Endothelial cell of umbilical vein (primary cell): ENCODE measurements around the gene PGBD5. TPM values are rescaled to one million over a fixed set of nuclear protein-coding genes. Genes with fewer than 3 reads are reported as not detected.

Experiments
- BruUV-seq: library from RNA; stranded (reverse); fragments of 400-500 nt; replicated peaks from 2 replicates; lab custom pipeline; 2021; lab: Mats Ljungman, UMichigan
- CTCF ChIA-PET: fragments of 300-600, 350-600 bp; sonication (Branson Sonifier 250); formaldehyde crosslinking; loops from one replicate; lab custom pipeline; 2021; ENCODE audit warnings: antibody characterized with exemption, inconsistent platforms; lab: Charles Lee
- POLR2A ChIA-PET: fragments of 300-600, 350-600 bp; sonication (Branson Sonifier 250); formaldehyde crosslinking; loops from one replicate; lab custom pipeline; 2021; ENCODE audit warnings: antibody characterized with exemption, inconsistent platforms; lab: Charles Lee
- DNase-seq: peaks from one replicate; pipeline ENCODE4 v3.0.0-alpha.2; 2011; ENCODE audit warnings: low read depth, low spot score
- FAIRE-seq: peaks from 2 replicates; lab custom pipeline; 2011; peaks lifted over from hg19 to GRCh38; lab: Jason Lieb, UNC
- H2AFZ ChIP-seq: 2 replicates; pipeline ENCODE4 v1.6.0; 2012; ENCODE audit warnings: low read depth, low read length, control low read depth, inconsistent platforms
- H3K27ac ChIP-seq: 2 replicates; pipeline ENCODE4 v1.5.1; 2011; ENCODE audit warnings: low read depth, mild to moderate bottlenecking, control low read depth, low read length, moderate library complexity; ENCODE audit not compliant: insufficient read depth
- H3K27me3 ChIP-seq, 2 experiments: 2 replicates each; pipeline versions ENCODE4 v1.6.0 to v1.6.1; 2011; ENCODE audit warnings: low read length in 2 of 2, mixed read lengths in 1 of 2; ENCODE audit not compliant: control insufficient read depth in 2 of 2, insufficient read depth in 2 of 2
- H3K36me3 ChIP-seq, 2 experiments: 2 replicates in 1 of 2; 3 replicates in 1 of 2; pipeline ENCODE4 v1.5.1; 2011; ENCODE audit warnings: low read length in 2 of 2, mild to moderate bottlenecking in 1 of 2, moderate library complexity in 1 of 2; ENCODE audit not compliant: control insufficient read depth in 2 of 2, insufficient read depth in 2 of 2; ENCODE audit errors: extremely low read depth in 1 of 2
- H3K4me1 ChIP-seq: 3 replicates; pipeline ENCODE4 v1.5.1; 2011; ENCODE audit warnings: mild to moderate bottlenecking, low read length; ENCODE audit not compliant: control insufficient read depth, insufficient read depth; ENCODE audit errors: extremely low read depth
- H3K4me2 ChIP-seq: 2 replicates; pipeline ENCODE4 v1.6.1; 2011; ENCODE audit warnings: low read length, control low read depth, mixed read lengths; ENCODE audit not compliant: insufficient read depth
- H3K4me3 ChIP-seq, 3 experiments: fragments of 200-600 bp in 1 of 3; sonication (generic), shearing (Covaris generic) in 1 of 3; replicated peaks in 1 of 3; 2 replicates each; pipeline ENCODE4 v1.5.1; 2011 to 2016; ENCODE audit warnings: control low read depth in 3 of 3, low read length in 3 of 3, mild to moderate bottlenecking in 2 of 3, inconsistent platforms in 1 of 3, low read depth in 1 of 3, moderate library complexity in 1 of 3; ENCODE audit not compliant: insufficient read depth in 1 of 3
- H3K79me2 ChIP-seq: 2 replicates; pipeline ENCODE4 v1.6.0; 2012; ENCODE audit warnings: low read length, inconsistent platforms; ENCODE audit not compliant: control insufficient read depth, insufficient read depth
- H3K9ac ChIP-seq: replicated peaks from 2 replicates; pipeline ENCODE3; 2011; ENCODE audit warnings: low read length, control low read depth; ENCODE audit not compliant: insufficient read depth; ENCODE audit errors: extremely low read depth
- H3K9me1 ChIP-seq: replicated peaks from 3 replicates; pipeline ENCODE4 v1.6.0; 2011; ENCODE audit warnings: mild to moderate bottlenecking, low read length; ENCODE audit not compliant: control insufficient read depth, insufficient read depth; ENCODE audit errors: extremely low read depth
- H3K9me3 ChIP-seq: replicated peaks from 2 replicates; pipeline ENCODE4 v1.5.1; 2012; ENCODE audit warnings: low read length, inconsistent platforms; ENCODE audit not compliant: control insufficient read depth, insufficient read depth
- H4K20me1 ChIP-seq: replicated peaks from 2 replicates; pipeline ENCODE3; 2011; ENCODE audit warnings: mild to moderate bottlenecking, low read length; ENCODE audit not compliant: control insufficient read depth, insufficient read depth; ENCODE audit errors: extremely low read depth
- EZH2 ChIP-seq: IDR thresholded peaks from 2 replicates; pipeline ENCODE4 v1.6.1; 2012; ENCODE audit warnings: borderline replicate concordance, low read depth, mild to moderate bottlenecking, moderate library complexity, low read length, inconsistent platforms; ENCODE audit not compliant: severe bottlenecking
- FOS ChIP-seq: IDR thresholded peaks from 2 replicates; pipeline ENCODE4 v1.6.1; 2011; ENCODE audit warnings: mild to moderate bottlenecking, low read length, moderate library complexity, borderline replicate concordance; ENCODE audit not compliant: insufficient read depth
- GATA2 ChIP-seq: IDR thresholded peaks from 2 replicates; pipeline ENCODE4 v1.7.0; 2011; ENCODE audit warnings: low read depth, mild to moderate bottlenecking, moderate library complexity, mixed read lengths, low read length; ENCODE audit not compliant: insufficient read length, insufficient read depth
- JUN ChIP-seq: IDR thresholded peaks from 2 replicates; pipeline ENCODE4 v1.6.1; 2011; ENCODE audit warnings: borderline replicate concordance, low read depth; ENCODE audit not compliant: insufficient read length, insufficient read depth
- MYC ChIP-seq: IDR thresholded peaks from one replicate; pipeline ENCODE4 v1.6.1; 2011; ENCODE audit warnings: mild to moderate bottlenecking, low read depth, low read length
- POLR2A ChIP-seq: IDR thresholded peaks from 2 replicates; pipeline ENCODE4 v1.6.1; 2012; ENCODE audit warnings: low read depth, mild to moderate bottlenecking, control low read depth, low read length
- dilution Hi-C: fragments of 300-500 bp; cut with MboI; formaldehyde crosslinking; loops from one replicate; pipeline ENCODE4 v1.15.0; 2019; ENCODE audit warnings: low sequenced_read_pairs; ENCODE audit not compliant: extremely low pct_ligation_motif_present
- intact Hi-C: fragments of 100-400 bp; cut with micrococcal nuclease; formaldehyde crosslinking; loops from one replicate; pipeline ENCODE4 v1.10.0; 2022
- polyA plus RNA-seq, 4 experiments: library from polyadenylated mRNA; depleted of rRNA in 3 of 4; stranded (reverse) in 3 of 4; unstranded in 1 of 4; fragments of >200 nt; gene quantifications; 2 replicates each; pipeline versions ENCODE4 v1.2.1 to v1.2.3, GENCODE V29; 2011 to 2012; ENCODE audit warnings: missing spikeins in 1 of 4
- total RNA-seq: library from RNA; stranded (reverse); gene quantifications from 2 replicates; pipeline ENCODE4 v1.2.3, GENCODE V29; 2021
- TF ChIP-seq, protein P1 (sequence below), 2 donors: IDR thresholded peaks; 1 replicate in 1 of 2; 2 replicates in 1 of 2; pipeline ENCODE4 v1.5.1; 2011; ENCODE audit warnings: low read length in 2 of 2, mild to moderate bottlenecking in 2 of 2, moderate library complexity in 2 of 2, control low read depth in 1 of 2, inconsistent platforms in 1 of 2, low read depth in 1 of 2; ENCODE audit not compliant: insufficient read depth in 1 of 2; ENCODE audit errors: extremely low read depth in 1 of 2

Gene PGBD5
- total and polyA plus RNA-seq, 2 donors (not counting 3 experiments of a cell fraction or from before 2014, with no cell fraction given) = 0.03 TPM; not detected in 1

DNA sequence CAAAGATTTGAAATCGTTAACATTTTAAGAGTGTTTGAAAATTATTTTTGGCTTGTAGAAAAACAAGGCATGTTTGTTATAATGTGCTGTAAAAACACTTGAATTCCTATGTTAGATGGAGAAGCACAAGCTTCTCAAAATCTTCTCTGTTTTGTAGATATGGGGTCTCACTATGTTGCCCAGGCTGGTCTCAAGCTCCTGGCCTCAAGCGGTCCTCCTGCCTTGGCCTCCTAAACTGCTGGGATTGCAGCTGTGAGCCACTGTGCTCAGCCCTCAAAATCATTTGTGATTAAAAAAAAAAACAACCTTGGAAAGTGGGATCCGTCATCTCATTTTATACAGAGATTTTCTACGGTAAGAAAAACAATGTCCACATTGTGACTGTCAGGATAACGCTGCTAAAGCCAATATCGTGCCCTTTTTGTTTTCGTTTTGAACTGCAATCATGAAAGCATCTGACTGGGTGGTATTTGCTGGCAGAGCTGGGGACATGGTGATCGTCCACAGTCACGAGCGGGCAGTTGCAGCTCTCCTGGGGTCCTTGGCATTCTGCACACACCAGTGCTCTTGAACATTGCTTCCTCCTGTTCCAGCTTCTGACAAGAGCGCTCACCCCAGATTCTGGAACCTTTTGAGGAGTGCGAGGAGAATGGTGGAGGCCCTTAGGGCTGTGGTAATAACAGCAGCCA, 112.5 kb downstream of the PGBD5 start:
- Histone ChIP-seq H2AFZ (no peak overlapping the region), H3K36me3 (no peaks in the 10 kb centered on the region), H3K4me1 (no peaks in the 10 kb centered on the region), H3K27ac (no peak overlapping the region), H3K9me3 (no peaks in the 10 kb centered on the region), H3K4me3 (no peak overlapping the region), H3K9ac (no peak overlapping the region), H4K20me1 (no peaks in the 10 kb centered on the region), H3K9me1 (no peaks in the 10 kb centered on the region), H3K4me2 (no peak overlapping the region), H3K79me2 (no peaks in the 10 kb centered on the region), H3K27me3 (no peaks in the 10 kb centered on the region)
- FAIRE-seq (no peak), DNase-seq (no peak)
- intact Hi-C loops (loop anchor here (10.0 kb wide), 2 partner anchors 419 to 469 kb away; no protein-coding TSS in a partner anchor), dilution Hi-C loops (no loop called here)
- POLR2A ChIA-PET = interaction anchor here (0.7 kb wide), 1 partner anchor 755 kb away, joined by 3 read pairs; the partner anchor contains the start of gene ABCB10
- no TSS peak for BruUV-seq
- TF ChIP-seq GATA2 = no peak
- no peak for TF ChIP-seq JUN
- no peak for TF ChIP-seq FOS
- TF ChIP-seq EZH2 = no peak
- CTCF ChIA-PET = interaction anchor here (1.4 to 1.5 kb wide), 2 partner anchors 657 to 755 kb away, joined by 3 read pairs; partner anchors contain the start of gene ABCB10

DNA sequence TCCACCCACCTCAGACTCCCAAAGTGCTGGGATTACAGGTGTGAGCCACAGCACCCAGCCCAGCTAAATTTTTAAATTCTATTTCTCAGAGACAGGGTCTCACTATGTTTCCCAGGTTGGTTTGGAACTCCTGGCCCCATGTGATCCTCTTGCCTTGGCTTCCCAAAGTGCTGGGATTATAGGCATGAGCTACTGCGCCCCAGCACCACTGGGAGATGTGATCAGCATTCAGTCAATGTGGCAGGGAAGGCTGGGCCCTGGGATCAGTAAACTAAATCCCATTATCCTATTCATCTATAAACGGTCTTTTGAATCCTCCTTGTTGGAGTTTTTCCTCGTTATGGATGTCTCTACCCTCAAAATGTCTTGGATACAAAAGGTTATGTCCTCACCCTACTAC, 113.5 kb downstream of the PGBD5 start:
- peaks cover 8% of the 10 kb centered on the region for H3K4me1 ChIP-seq
- intact Hi-C loops = loop anchor here (10.0 kb wide), 2 partner anchors 418 to 468 kb away; no protein-coding TSS in a partner anchor
- BruUV-seq = no TSS peak
- no peaks in the 10 kb centered on the region for H3K79me2 ChIP-seq
- H3K4me2 ChIP-seq = no peak overlapping the region
- no peak overlapping the region for H3K9ac ChIP-seq
- ChIA-PET CTCF (interaction anchor here (0.8 to 5.2 kb wide), 3 partner anchors 597 to 1054 kb away, joined by 3 to 51 read pairs (median 10); no protein-coding TSS in a partner anchor), POLR2A (no interaction called here)
- FAIRE-seq = no peak
- dilution Hi-C loops = no loop called here
- no peaks in the 10 kb centered on the region for H3K9me1 ChIP-seq
- no peak overlapping the region for H3K4me3 ChIP-seq
- no peak for DNase-seq
- no peaks in the 10 kb centered on the region for H3K9me3 ChIP-seq
- no peaks in the 10 kb centered on the region for H3K36me3 ChIP-seq
- no peaks in the 10 kb centered on the region for H3K27me3 ChIP-seq
- H4K20me1 ChIP-seq = no peaks in the 10 kb centered on the region
- no peak overlapping the region for H3K27ac ChIP-seq
- TF ChIP-seq POLR2A = no peak
- no peak for TF ChIP-seq JUN
- TF ChIP-seq, protein P1, sequence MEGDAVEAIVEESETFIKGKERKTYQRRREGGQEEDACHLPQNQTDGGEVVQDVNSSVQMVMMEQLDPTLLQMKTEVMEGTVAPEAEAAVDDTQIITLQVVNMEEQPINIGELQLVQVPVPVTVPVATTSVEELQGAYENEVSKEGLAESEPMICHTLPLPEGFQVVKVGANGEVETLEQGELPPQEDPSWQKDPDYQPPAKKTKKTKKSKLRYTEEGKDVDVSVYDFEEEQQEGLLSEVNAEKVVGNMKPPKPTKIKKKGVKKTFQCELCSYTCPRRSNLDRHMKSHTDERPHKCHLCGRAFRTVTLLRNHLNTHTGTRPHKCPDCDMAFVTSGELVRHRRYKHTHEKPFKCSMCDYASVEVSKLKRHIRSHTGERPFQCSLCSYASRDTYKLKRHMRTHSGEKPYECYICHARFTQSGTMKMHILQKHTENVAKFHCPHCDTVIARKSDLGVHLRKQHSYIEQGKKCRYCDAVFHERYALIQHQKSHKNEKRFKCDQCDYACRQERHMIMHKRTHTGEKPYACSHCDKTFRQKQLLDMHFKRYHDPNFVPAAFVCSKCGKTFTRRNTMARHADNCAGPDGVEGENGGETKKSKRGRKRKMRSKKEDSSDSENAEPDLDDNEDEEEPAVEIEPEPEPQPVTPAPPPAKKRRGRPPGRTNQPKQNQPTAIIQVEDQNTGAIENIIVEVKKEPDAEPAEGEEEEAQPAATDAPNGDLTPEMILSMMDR (IDR thresholded peaks at IDR 0.05; ENCODE audit: extremely low read depth in 1 of 2, insufficient read depth in 1 of 2, low read depth in 1 of 2, low read length in 2 of 2) = no peak
- TF ChIP-seq MYC = no peak
- TF ChIP-seq FOS = no peak
- no peak for TF ChIP-seq GATA2
- TF ChIP-seq EZH2 = no peak
- H2AFZ ChIP-seq = no peak overlapping the region
